GM18498 (cell line): ENCODE results near the gene METTL23.
"Not testable (repeated sequence)": the region's sequence is repeated elsewhere in the genome, so short reads cannot be mapped to it uniquely, and the experiment has no call there.

Experiments
- ATAC-seq: cut with Tn5 transposase; IDR thresholded peaks from one replicate; pipeline ENCODE4 v1.9.1; 2021; ENCODE audit warnings: mild to moderate bottlenecking, moderate library complexity; ENCODE audit not compliant: unreplicated experiment

METTL23 gene

GRCh38 chr17:76713765-76714164, 12.9 kb upstream of the METTL23 start:
- no peak for ATAC-seq

DNA sequence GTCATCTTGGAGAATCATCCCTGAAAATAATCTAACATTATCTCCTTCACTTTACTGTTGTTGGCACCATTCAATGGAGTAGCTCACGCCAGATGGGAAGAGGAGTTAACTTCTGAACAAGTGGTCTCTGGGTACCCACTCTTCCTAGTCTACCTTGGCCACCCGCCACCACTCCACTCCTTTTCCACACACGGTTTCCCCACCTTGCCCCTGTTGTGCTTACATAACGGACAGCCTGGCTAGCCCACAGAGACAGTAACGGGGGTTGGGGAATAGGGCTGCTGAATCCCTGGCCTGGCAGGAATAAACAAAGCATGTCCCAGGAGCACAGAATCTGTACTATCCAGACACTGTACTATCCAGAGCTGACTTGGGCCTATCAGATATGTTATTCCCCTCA, 12.3 kb upstream of the METTL23 start:
- no peak for ATAC-seq

DNA sequence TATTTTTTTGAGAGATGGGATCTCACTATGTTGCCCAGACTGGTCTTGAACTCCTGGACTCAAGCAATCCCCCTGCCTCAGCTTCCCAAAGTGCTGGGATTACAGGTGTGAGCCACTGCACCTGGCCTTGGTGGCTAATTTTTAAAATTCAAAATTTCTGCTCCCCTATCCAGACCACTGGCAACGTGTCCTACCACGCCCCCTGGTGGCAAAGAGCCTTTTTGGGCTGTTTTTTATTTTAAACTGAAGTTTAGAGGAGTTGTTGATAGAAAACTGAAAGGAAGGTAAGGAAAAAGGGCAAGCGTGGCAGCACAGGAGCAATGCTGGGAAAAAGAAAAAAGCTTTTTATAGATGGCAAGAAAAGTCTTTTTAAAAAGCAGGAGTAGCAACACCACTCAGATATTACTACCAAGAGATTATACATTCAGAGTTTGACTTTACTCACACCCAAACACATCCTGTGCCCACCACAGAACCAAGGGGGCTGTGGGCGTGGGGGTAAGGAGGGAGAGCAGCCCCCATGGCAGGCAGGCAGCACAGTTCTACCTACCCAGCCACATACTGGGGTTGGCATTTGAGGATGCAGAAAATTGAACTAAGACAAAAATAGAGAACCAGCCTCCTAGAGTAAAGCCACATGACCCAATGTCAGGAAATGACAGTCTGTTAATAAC, 11.7 kb upstream of the METTL23 start:
- ATAC-seq = no peak

GRCh38 chr17:76715496-76715830, 11.2 kb upstream of the METTL23 start:
- no peak for ATAC-seq

- ATAC-seq = no peak
Measured at GRCh38 chr17:76716146-76716838, 10.3 kb upstream of the METTL23 start.

DNA sequence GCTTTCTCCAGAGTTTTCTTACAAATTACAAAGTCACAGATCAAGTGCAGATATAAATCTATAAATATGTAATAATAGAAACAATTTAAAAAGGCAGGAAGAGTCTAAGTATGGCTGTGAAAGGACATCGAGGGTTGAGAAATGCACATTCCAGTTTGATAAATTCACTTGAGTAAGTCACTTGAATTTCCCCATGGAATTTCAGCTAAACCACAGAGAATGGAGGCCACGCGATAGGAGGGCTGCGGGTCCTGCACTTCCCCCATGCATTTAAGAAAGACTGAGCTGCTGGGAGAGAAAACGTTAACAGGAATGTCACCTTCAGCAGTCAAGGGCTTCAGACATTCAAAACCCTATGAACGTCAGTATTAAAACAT, 9.8 kb upstream of the METTL23 start:
- no peak for ATAC-seq

DNA sequence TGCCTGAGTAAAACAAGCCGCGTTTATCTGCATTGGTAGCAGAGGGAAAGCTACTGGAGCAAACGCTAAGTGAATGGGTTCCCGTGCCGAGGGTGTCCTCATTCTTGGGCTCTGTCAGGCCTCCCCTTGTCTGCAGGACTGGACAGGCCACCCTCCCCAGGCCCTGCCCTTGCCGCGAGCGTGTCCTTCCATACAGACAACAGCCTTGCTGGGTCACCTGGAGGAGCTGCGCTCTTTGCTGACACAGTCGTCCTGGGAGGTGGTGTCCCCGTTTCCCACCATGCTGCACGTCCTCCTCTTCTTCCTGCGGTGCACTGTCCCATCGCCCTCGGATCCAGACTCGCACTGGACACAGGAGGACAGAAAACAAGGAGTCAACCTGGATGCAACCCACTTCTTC, 8.1 kb upstream of the METTL23 start:
- ATAC-seq = no peak

DNA sequence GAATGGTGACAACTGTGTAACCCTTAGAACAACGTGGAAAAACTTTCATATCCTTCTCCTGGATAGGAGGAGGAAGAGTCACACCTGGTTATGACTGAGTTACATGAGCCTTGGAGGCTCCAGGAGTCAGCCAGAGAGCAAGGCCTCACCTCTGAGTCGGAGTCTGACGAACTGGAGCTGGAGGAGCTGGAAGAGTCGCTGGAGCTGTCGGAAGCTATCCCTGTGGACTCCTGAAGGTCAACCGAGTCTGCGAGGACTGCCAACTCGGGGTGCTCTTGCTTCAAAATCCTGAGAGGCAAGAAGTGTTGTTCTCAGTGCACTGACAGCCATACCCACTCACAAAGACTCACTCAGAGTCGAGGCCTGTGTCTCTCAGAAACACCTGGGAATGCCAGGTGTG, 6.4 kb upstream of the METTL23 start:
- no peak for ATAC-seq

DNA sequence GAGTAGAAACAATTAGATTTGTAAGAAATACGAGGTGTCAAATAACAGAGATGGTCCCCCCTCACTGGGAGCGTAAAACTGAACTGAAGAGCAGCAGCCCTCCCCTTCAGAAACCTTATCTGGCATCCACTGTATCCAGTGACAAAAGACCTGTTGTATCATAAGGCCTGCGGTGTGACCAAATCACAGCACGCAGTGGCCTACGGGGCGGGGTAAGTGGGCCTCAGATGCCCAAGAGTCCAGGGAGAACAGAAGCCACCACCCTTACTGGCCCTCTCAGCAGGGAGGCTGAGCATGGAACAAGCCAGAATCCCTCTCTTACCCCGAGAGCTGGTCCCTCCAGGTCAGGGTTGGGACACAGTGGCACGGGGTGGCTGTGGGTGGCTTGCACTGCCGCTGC, 5.7 kb upstream of the METTL23 start:
- ATAC-seq = no peak

GRCh38 chr17:76721463-76721862, 5.2 kb upstream of the METTL23 start:
- no peak for ATAC-seq

GRCh38 chr17:76722279-76722678, 4.4 kb upstream of the METTL23 start:
- no peak for ATAC-seq

DNA sequence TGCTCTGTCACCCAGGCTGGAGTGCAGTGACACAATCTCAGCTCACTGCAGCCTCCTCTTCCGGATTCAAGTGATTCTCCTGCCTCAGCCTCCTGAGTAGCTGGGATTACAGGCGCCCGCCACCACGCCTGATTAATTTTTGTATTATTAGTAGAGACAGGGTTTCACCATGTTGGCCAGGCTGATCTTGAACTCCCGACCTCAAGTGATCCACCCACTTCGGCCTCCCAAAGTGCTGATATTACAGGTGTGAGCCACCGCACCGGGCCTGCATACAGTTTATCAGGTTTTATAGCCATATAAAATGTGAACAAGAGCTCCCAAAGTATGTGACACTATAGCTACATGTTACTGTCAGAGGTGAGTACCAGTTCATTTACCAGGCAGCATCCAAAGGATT, 3.7 kb upstream of the METTL23 start:
- not testable (repeated sequence) for ATAC-seq

DNA sequence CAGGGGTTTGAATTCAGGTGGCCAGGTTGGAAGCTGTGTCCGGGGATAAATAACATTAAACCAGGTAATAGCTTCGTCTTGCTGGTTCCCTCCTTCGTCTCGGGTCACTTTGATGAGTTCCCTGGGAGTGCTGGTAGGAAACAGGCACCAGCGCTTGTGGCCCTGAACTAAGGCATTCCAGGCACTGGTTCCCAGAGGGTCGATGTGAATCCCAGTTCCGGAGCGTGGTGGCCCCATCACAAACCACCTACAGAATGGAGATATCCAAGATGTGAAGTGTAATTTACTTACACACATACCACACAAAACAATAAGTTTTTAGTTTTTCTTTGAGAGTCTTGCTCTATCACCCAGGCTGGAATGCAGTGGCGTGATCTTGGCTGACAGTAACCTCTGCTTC, 2.8 kb upstream of the METTL23 start:
- no peak for ATAC-seq

DNA sequence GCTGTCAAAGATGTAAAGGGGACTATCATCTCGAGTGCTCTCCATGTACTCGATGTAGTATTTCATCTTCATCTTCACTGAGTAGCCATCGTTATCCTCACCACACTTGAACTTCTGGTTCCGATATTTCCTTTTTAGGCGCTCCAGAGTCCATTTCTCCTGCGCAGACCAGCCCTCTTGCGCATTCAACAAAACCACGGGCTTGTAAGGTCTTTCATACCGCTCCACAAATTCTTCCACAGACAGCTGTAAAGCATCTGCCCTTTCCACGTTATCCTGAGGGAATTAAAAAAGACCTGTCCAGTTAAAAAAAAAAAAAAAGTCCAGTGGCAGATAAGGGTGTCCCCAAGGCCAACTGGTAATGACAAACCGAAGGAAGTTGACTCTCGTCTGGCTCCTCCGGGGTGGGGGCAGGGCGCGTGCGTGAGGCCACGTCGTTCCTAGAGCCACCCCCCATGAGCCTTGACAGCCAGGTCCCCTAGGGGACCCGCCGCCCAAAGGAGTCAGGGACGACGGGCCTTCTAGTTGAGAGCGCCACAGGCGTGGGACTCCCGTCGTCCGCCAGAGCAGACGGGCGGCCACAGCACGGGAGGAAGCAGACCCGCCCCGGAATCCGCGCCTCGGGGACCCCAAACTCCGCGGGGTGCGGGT, 934 bp upstream of the METTL23 start:
- peak; percentile 26 for ATAC-seq

GRCh38 chr17:76726231-76726775, 336 bp upstream of the METTL23 start, which contains the start of gene JMJD6:
TSS of gene JMJD6 (minus strand) at chr17:76726606. CDS start at chr17:76726475, 131 bp downstream.
- ATAC-seq = peak; percentile 80

- ATAC-seq = no peak
Measured at GRCh38 chr17:76727745-76728456, 1.3 kb downstream of the METTL23 start.

DNA sequence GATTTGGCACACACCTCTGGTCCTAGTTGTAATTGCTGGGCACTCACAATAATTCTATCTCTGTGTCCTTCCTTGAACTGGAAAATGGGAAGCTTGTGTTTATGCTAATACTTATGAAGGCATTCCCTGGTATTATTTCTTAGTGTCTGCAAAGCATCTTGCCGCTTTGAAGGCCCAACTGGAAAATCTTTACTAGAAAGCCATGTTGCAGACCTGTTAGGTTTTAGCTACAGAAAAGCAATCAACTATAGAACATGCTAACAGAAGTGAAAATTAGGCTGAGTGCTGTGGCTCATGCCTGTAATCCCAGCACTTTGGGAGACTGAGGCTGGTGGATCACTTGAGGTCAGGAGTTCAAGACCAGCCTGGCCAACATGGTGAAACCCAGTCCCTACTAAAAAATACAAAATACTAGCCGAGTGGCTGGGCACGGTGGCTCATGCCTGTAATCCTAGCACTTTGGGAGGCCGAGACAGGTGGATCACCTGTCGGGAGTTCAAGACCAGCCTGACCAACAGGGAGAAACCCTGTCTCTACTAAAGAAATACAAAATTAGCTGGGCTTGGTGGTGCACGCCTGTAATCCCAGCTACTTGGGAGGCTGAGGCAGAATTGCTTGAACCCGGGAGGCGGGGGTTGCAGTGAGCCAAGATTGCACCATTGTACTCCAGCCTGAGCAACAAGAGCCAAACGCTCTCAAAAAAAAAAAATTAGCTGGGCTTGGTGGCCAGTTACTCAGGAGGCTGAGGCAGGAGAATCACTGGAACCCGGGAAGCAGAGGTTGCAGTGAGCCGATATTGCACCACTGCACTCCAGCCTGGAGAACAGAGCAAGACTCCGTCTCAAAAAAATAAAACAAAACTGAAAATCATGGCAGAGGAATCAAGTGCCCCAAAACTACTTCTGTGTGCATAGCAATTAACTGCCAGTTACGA, 5.4 kb downstream of the METTL23 start:
- ATAC-seq = not testable (repeated sequence)

DNA sequence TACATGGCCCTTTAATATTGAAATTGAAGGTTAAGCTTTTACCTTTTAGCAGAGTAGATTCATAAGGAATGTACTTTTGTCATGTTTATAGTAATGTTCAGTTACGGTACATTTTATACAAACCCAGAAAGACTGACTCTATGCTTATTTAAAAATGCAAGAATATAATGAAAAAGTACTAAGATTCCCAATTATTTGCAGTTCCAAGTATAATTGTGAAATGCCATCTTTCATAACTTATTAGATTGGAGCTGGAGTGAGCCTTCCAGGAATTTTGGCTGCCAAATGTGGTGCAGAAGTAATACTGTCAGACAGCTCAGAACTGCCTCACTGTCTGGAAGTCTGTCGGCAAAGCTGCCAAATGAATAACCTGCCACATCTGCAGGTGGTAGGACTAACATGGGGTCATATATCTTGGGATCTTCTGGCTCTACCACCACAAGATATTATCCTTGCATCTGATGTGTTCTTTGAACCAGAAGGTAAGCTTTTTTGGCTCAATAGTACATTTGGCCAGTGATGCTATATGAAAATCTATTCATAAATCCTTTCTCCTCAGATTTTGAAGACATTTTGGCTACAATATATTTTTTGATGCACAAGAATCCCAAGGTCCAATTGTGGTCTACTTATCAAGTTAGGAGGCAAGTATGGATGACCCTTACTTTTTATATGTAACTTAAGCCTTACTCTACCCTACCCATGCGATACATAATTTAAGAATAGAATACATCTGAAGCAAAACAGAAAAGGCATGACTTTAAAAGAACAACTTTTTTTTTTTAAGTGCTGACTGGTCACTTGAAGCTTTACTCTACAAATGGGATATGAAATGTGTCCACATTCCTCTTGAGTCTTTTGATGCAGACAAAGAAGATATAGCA, 6.3 kb downstream of the METTL23 start:
- ATAC-seq = no peak

GRCh38 chr17:76733618-76733957, 6.9 kb downstream of the METTL23 start:
- no peak for ATAC-seq
